Activated naive CD8-positive, alpha-beta T cell (primary cell): ENCODE results near the gene CHRD.
"Not testable (repeated sequence)": the region's sequence is repeated elsewhere in the genome, so short reads cannot be mapped to it uniquely, and the experiment has no call there.

Source experiments
- H3K27ac Mint-ChIP-seq: one replicate; pipeline ENCODE4 v1.8.0; 2021; ENCODE audit warnings: mixed read lengths
- H3K27me3 Mint-ChIP-seq: one replicate; pipeline ENCODE4 v1.8.0; 2021; ENCODE audit warnings: mixed read lengths
- H3K36me3 Mint-ChIP-seq: one replicate; pipeline ENCODE4 v1.8.0; 2021; ENCODE audit warnings: mixed read lengths
- H3K4me1 Mint-ChIP-seq: one replicate; pipeline ENCODE4 v1.8.0; 2021; ENCODE audit warnings: low read depth, mixed read lengths
- H3K4me3 Mint-ChIP-seq: one replicate; pipeline ENCODE4 v1.8.0; 2021; ENCODE audit warnings: mild to moderate bottlenecking, mixed read lengths
- H3K9me3 Mint-ChIP-seq: one replicate; pipeline ENCODE4 v1.8.0; 2021; ENCODE audit warnings: low read depth, mixed read lengths

CHRD gene

GRCh38 chr3:184433178-184433577 lies 53.3 kb downstream of the CHRD start:
- not testable (repeated sequence) for H3K36me3 Mint-ChIP-seq, H3K27me3 Mint-ChIP-seq, H3K9me3 Mint-ChIP-seq, H3K4me3 Mint-ChIP-seq, H3K4me1 Mint-ChIP-seq, H3K27ac Mint-ChIP-seq

- Mint-ChIP-seq H3K4me3 (no peak overlapping the region), H3K27ac (no peak overlapping the region), H3K36me3 (peaks cover 3% of the 10 kb centered on the region), H3K4me1 (peaks cover 6% of the 10 kb centered on the region), H3K27me3 (peaks cover 7% of the 10 kb centered on the region), H3K9me3 (peaks cover 5% of the 10 kb centered on the region)
Observed at GRCh38 chr3:184439096-184439495, 59.2 kb downstream of the CHRD start.
